Osteocyte (in vitro differentiated cells): ENCODE data around the gene G0S2. TPM values are rescaled to one million over a fixed set of nuclear protein-coding genes. Genes with fewer than 3 reads are reported as not detected.
A peak's percentile ranks its signal among the peaks of the same experiment; 100 is the strongest.

Experiments used
- DNase-seq: peaks from one replicate; pipeline ENCODE4 v3.0.0; 2021; ENCODE audit warnings: mixed read lengths; ENCODE audit not compliant: unreplicated experiment; ENCODE audit errors: extremely low spot score
- H3K27ac Mint-ChIP-seq: one replicate; pipeline ENCODE4 v1.8.0; 2021; ENCODE audit warnings: mild to moderate bottlenecking, mixed read lengths; ENCODE audit not compliant: unreplicated experiment
- H3K27me3 Mint-ChIP-seq: one replicate; pipeline ENCODE4 v1.8.0; 2021; ENCODE audit warnings: mixed read lengths; ENCODE audit not compliant: unreplicated experiment
- H3K36me3 Mint-ChIP-seq: one replicate; pipeline ENCODE4 v1.8.0; 2021; ENCODE audit warnings: mixed read lengths; ENCODE audit not compliant: unreplicated experiment
- H3K4me1 Mint-ChIP-seq: one replicate; pipeline ENCODE4 v1.8.0; 2021; ENCODE audit warnings: mixed read lengths; ENCODE audit not compliant: unreplicated experiment
- H3K4me3 Mint-ChIP-seq: one replicate; pipeline ENCODE4 v1.8.0; 2021; ENCODE audit warnings: mild to moderate bottlenecking, moderate library complexity, mixed read lengths; ENCODE audit not compliant: unreplicated experiment
- H3K9me3 Mint-ChIP-seq: one replicate; pipeline ENCODE4 v1.8.0; 2021; ENCODE audit warnings: mixed read lengths; ENCODE audit not compliant: unreplicated experiment
- total RNA-seq: library from RNA; stranded (reverse); gene quantifications from 2 replicates; pipeline ENCODE4 v1.2.1, GENCODE V29; 2021
- TF ChIP-seq, protein P1 (sequence below): fragments of 200-600 bp; sonication (generic); IDR thresholded peaks from 2 replicates; pipeline ENCODE4 v1.5.0; 2021; ENCODE audit warnings: antibody characterized with exemption, mild to moderate bottlenecking, moderate library complexity

Gene G0S2
- total RNA-seq, 1 donor from 2014 or later: 0.40 TPM

DNA sequence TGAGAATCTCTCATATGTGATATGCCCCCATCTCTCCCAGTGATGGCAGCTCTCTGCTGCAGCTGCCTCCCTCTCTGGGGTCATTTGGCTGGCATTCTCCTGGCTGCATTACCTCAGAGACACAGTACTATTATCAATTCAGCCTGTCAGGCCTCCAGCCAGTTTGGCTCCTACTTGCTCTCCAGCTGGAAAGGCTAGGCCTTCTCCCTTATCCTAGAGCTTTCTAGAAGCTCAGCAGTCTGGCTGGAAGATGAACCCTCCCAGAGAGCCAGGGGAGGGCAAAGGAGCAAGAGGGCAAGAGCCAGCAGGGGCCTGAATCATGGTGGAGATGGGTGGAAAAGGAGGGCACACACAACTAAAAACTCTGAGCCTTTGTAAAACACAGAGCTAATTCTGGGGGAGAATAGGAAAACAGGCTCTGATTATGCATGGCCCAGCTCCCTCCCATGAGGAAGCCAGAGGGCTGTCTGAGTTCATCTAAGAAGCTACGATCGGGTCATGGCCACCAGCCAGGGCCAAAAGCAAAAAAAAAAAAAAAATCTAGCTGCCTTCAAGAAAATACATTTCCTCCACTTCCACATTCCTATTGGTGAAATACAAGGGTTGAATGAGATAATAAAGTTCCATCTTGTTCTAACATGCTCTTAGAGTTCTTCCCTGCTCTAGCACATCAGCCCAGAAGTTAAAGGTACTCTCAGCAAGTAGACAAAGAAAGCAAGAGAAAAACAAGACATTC, 31.8 kb upstream of the G0S2 start:
- no peak for DNase-seq
- H3K27me3 Mint-ChIP-seq: no peaks in the 10 kb centered on the region
- H3K4me3 Mint-ChIP-seq: no peak overlapping the region
- TF ChIP-seq, protein P1, sequence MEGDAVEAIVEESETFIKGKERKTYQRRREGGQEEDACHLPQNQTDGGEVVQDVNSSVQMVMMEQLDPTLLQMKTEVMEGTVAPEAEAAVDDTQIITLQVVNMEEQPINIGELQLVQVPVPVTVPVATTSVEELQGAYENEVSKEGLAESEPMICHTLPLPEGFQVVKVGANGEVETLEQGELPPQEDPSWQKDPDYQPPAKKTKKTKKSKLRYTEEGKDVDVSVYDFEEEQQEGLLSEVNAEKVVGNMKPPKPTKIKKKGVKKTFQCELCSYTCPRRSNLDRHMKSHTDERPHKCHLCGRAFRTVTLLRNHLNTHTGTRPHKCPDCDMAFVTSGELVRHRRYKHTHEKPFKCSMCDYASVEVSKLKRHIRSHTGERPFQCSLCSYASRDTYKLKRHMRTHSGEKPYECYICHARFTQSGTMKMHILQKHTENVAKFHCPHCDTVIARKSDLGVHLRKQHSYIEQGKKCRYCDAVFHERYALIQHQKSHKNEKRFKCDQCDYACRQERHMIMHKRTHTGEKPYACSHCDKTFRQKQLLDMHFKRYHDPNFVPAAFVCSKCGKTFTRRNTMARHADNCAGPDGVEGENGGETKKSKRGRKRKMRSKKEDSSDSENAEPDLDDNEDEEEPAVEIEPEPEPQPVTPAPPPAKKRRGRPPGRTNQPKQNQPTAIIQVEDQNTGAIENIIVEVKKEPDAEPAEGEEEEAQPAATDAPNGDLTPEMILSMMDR: no peak
- H3K36me3 Mint-ChIP-seq: no peaks in the 10 kb centered on the region
- H3K9me3 Mint-ChIP-seq: no peaks in the 10 kb centered on the region
- no peak overlapping the region for H3K27ac Mint-ChIP-seq
- H3K4me1 Mint-ChIP-seq: peaks cover 31% of the 10 kb centered on the region

DNA sequence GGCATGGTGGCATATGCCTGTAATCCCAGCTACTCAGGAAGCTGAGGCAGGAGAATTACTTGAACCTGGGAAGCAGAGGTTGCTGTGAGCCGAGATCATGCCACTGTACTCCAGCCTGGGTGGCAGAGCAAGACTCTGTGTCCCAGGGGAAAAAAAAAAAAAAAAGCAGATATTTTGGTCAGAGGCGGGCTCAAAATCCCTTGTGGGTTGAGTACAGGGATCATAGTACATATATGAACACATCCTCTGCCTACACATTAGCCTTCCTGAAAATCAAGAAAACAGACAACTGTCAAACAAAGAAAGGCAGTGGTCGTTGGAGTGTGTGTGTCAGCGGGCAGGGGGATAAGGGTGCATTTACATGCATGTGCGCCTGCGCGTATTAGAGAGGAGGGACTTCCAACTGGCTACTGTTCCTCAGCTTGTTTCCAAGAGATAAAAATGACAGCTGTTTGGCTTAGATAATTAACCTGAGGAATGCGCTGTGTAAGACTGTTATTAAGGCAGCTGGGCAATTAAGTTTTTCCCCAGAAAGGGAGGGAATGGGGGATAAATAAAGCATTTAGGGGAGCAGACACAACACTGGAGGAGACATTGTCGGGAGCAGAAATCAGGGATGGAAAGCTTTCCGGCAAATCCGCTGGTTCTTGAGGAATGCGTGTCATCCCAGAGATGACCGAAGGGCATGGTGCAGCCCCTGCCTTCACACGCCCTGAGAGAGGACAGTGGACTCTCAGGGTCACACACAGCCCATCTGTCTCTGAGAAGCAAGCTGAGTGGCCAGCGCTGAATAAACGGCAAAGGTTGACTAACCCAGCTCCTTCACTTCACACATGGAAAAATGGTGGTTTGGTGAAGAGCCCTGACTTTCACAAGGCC, 29.4 kb upstream of the G0S2 start:
- TF ChIP-seq, protein P1: no peak
- no peak for DNase-seq
- Mint-ChIP-seq H3K27ac (no peak overlapping the region), H3K4me1 (peaks cover 53% of the 10 kb centered on the region), H3K36me3 (no peaks in the 10 kb centered on the region), H3K4me3 (no peak overlapping the region), H3K27me3 (no peaks in the 10 kb centered on the region), H3K9me3 (no peaks in the 10 kb centered on the region)

DNA sequence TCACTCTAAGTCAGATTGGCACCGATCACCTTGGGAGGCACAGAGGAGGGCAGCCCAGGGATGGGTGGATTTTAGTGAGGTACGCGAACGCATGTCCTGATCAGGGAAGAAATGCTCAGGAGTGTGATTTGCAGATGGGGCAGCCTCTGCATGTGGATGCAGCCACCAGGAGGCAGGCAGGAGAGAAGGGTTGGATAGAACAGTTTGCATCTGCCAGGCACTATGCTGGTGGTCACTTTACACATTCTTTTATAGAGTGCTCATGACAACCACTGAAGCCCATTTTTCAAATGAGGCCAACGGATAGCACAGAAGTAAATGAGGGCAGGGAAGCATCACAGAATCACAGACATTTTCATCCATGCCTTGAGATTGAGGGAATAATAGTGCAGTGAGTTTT, 28.7 kb upstream of the G0S2 start:
- no peak for DNase-seq
- H3K27me3 Mint-ChIP-seq: no peaks in the 10 kb centered on the region
- no peaks in the 10 kb centered on the region for H3K36me3 Mint-ChIP-seq
- no peak overlapping the region for H3K4me3 Mint-ChIP-seq
- TF ChIP-seq, protein P1: no peak
- H3K27ac Mint-ChIP-seq: no peak overlapping the region
- peaks cover 60% of the 10 kb centered on the region for H3K4me1 Mint-ChIP-seq
- H3K9me3 Mint-ChIP-seq: no peaks in the 10 kb centered on the region

DNA sequence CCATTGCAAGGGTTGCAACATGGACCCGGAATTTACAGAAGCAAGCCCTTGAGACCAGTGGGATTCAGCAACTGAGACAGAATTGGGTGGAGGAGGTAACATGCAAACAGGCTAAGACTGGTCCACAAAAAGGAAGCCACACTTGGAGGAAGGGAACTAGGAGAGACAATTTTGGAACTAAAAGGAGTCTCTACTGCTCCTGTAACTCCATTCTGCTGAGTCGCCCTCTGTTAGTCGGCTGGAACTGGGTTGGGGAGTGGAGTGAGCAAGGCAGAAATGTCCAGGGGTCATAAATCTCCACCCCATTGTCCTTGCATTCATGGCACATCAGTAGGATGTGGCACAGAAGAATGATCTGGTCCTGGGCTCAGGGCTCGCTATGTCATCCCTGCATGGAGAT, 28.1 kb upstream of the G0S2 start:
- no peak overlapping the region for H3K27ac Mint-ChIP-seq
- no peaks in the 10 kb centered on the region for H3K27me3 Mint-ChIP-seq
- H3K4me3 Mint-ChIP-seq: no peak overlapping the region
- TF ChIP-seq, protein P1: no peak
- H3K36me3 Mint-ChIP-seq: no peaks in the 10 kb centered on the region
- peaks cover 62% of the 10 kb centered on the region for H3K4me1 Mint-ChIP-seq
- no peaks in the 10 kb centered on the region for H3K9me3 Mint-ChIP-seq
- no peak for DNase-seq

DNA sequence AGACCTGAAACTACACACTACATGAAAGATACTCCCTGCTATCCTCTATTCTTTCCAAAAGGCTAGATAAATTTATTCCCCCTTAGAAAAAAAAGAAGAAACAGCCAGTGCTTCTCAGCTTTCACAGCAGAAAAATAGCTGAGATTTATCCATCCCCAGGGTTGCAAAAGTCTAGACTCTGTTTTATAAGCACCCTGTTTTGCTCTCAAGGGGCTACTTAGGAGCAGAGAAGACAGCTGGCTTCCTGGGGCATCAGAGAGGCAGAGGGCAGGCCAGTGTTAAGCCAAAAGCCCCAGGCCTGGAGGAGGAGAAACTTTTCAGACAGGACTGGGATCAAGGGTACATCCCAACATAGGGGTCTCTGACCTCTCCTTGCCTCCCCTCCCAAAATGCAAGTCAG, 26.9 kb upstream of the G0S2 start:
- TF ChIP-seq, protein P1: no peak
- Mint-ChIP-seq H3K27me3 (no peaks in the 10 kb centered on the region), H3K4me3 (no peak overlapping the region), H3K9me3 (no peaks in the 10 kb centered on the region), H3K4me1 (peaks cover 70% of the 10 kb centered on the region), H3K27ac (peak overlapping the region; percentile 61), H3K36me3 (no peaks in the 10 kb centered on the region)
- DNase-seq: no peak
